ENCODE results near the gene MPLKIP.

GRCh38 chr7:40093631-40094350 is 40.6 kb downstream of the MPLKIP start:
- no peak for TF ChIP-seq CTCF (conservative IDR thresholded peaks at IDR 0.05; ENCODE audit: low read length)
- no peak for TF ChIP-seq EZH2phosphoT487 (IDR thresholded peaks at IDR 0.05; ENCODE audit: borderline replicate concordance)
